Stimulated activated CD4-positive, alpha-beta T cell treated with anti-CD3 and anti-CD28 coated beads, Interleukin-12 subunit alpha, Interleukin-12 subunit beta, amount 100 ng/mL, for 48 hours (primary cell): ENCODE data around the gene EMD.
"Not testable (repeated sequence)": the region's sequence is repeated elsewhere in the genome, so short reads cannot be mapped to it uniquely, and the experiment has no call there.

ENCODE experiments used
- DNase-seq, 3 donors: peaks; one replicate each; pipeline ENCODE4 v3.0.0-alpha.2; 2020; ENCODE audit warnings: low read depth in 2 of 3, low spot score in 1 of 3

EMD gene

GRCh38 chrX:154378799-154379568 lies at the start of gene EMD:
Gene EMD (plus strand): TSS chrX:154379295. CDS start chrX:154379485, 190 bp downstream.
- peak; percentile 83 to 94 (median 92) for DNase-seq

DNA sequence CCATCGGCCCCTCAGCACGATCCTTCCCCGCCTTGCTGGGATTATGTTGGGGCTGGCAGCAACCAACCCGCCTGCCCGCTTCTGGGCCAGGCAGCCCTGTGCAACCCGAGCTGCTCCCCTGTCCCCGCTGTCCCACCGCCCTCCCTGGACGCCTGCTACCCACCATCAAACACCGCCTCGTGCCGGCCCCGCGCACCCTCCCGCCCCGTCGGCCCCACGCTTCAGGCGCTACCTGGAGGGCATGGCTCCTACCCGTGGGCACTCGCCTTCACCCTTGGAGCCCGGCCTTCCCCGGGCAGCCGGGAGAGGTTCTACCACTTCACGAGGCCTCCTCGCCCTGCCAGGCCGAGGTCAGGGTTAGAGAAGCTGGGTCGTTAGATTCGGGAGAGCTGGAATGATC lies 46.5 kb upstream of the EMD start:
- DNase-seq: no peak

DNA sequence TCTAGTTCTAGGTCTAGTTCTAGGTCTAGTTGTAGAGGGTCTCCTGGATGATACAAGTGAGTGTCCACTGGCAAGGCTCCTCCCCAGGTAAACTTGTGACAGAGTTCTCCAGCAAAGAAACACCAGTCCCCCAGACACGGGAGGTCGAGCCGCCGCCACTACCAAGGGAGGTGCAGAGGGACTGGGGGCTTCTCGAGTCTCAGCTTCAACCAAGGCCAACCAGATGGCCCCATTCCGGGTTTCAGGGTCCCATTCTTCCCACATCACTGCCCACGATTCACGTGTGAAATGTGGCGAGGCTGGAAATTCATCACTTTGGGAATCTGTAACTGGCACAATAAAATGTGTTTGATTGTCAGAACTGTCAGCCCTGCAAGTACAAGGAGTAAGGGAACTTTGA lies 46.0 kb upstream of the EMD start:
- DNase-seq: no peak

- DNase-seq: no peak
These were observed 45.2 kb upstream of the EMD start for GRCh38 chrX:154333837-154334271.

DNA sequence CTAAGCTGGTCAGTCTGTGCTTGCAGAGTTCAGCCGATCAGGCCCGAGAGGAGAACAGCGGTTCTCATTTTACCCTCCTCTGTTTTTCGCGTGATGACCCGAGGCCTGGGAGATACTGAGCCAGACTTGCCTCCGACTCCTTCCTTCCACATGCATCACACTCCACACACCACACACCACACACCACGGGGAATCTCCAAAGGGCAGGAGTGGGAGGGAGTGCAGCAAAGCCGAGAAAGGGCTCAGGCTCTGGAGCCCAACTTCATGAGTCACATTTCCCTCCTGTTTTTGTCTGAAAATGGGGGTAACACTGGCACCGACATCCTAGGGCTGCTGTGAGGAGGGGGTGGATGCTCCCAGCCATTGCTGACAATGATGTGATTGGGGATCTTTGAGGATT lies 44.6 kb upstream of the EMD start:
- peak in 2 of 3 donors; percentile 30 to 36 for DNase-seq

DNA sequence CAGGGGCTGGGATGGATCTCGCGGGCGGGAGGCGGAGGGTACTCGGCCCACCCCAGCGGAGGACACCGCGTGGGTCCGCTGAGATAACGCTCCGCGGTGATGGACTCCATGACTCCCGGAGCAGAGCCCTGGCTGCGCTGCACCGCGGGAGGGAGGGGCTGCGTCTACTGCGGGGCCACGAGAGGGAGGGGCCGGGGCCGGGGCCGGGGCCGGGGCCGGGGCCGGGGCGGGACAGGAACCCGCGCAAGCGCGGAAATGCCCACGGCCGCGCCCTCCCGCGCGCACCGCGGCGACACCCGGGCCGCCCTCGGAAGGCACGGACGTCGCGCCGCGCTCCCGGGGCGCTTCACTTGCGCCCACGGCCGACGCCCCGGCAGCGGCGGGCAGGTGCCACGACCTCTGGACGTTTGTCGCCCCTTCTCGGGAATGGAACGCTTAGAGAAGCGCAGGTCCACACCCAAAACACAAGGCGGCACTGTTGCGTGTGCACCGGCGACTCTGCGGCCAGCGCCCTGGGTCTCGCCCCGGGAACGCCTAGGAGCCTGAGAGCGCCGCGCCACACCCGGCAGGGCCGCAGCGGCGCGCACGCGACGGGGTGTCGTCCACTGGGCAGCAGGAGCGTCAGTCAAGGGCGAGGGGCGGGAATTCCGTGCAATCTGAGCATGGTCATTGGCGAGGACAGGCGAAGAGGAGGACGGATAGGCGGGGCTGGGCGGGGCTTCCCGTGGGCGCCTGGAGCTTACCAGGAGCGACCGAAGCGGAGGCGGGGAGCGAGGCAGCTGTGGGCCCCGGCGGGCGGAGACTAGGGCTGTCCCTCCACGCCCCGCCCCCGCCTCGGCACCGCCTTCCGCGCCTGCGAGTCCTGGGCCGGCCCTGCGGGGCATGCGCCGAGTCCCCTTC lies 37.4 kb upstream of the EMD start:
- DNase-seq: not testable (repeated sequence)

DNA sequence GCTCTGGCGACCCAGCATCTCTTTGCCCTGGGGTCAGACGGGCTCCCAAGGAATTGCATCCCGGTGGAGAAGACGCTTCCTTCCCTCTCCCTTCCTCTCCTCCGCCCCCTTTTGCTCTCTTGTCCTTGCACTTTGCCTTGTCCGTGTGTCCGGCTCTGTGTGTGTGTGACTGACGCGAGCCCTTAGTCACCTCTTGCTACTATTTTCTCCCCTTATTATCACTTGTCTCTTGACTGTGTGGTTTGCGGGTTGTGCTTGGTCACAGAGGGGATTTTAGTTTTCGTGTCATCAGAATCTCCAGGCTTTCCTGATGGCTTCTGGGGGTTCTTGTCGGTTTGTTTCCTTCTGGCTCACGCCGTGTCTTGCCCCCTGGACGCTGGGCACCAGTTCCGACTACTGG lies 36.0 kb upstream of the EMD start:
- not testable (repeated sequence) for DNase-seq

DNA sequence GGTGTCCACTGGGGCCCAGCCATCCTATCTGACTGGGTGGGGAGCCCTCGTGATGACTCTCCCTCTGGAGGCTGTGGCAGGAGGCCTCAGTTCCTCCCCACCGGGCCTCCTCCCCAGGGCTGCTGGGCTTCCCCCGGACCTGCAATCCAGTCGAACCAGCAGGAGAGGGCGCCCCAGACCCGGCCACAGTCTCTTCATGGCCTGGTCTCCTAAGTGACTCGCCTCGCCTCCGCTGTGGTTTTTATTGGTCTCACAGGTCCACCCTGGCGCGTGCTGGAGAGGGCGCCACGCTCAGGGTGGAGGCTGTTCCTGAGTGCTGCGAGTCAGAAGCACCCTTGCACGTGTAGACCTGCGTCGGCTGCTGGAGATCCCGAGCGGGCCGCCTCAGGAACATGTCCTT lies 35.5 kb upstream of the EMD start:
- DNase-seq: not testable (repeated sequence)

DNA sequence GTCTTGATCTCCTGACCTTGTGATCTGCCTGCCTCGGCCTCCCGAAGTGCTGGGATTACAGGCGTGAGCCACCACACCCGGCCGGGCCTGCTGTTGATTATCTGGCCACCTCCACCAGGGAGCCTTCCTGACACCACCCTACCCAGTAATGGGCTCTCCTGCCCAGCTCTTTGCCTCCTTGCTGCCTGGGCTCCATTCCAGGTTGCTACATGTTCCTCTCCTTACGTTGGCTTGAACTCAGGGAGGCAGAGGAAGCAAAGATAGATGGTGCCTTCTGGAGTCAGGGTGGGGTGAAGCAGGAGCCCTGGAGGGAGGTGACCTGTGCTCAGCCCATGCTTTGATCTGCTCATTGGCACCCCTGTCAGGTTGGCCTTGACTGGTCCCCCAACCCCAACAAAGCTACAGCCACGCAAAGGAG lies 31.0 kb upstream of the EMD start:
- DNase-seq: no peak

DNA sequence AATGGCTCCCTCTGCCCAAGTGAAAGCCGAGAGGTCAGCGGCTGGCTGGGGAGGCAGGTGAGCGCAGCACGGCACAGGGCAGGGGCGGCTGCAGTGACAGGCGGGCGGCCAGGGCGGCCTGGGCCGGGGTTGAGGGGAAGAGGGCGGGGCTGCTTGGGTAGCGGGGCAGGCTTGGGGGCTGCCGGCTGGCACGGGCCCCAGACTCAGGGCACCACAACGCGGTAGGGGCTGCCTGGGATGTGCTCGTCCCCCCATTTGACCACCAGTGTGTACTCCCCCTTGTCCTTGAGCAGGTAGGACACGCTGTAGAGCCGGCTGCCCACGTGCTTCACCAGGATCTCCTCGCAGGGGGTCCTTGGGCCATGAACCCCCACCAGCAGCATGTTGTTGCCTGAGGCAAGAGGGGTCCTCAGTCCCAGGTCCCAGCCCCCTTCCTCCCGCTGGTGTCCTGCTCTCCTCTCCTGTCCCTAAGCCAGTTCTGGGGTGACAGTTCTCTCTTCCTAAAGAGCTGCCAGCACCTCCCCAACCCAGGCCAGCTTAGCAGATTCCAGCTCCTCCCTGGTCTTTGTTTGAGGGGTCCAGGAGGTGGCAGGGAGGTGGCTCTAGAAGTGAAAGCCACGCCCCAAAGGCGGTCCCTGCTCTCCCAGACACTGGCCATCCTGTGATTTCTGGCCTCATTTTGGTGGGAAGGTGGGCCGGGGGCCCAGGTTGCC lies 30.3 kb upstream of the EMD start:
- DNase-seq: no peak

GRCh38 chrX:154349359-154349935 lies 29.6 kb upstream of the EMD start:
- no peak for DNase-seq

- DNase-seq: no peak
These were observed 29.1 kb upstream of the EMD start for GRCh38 chrX:154349979-154350378.

- no peak for DNase-seq
These were observed 28.5 kb upstream of the EMD start for GRCh38 chrX:154350429-154351182.

DNA sequence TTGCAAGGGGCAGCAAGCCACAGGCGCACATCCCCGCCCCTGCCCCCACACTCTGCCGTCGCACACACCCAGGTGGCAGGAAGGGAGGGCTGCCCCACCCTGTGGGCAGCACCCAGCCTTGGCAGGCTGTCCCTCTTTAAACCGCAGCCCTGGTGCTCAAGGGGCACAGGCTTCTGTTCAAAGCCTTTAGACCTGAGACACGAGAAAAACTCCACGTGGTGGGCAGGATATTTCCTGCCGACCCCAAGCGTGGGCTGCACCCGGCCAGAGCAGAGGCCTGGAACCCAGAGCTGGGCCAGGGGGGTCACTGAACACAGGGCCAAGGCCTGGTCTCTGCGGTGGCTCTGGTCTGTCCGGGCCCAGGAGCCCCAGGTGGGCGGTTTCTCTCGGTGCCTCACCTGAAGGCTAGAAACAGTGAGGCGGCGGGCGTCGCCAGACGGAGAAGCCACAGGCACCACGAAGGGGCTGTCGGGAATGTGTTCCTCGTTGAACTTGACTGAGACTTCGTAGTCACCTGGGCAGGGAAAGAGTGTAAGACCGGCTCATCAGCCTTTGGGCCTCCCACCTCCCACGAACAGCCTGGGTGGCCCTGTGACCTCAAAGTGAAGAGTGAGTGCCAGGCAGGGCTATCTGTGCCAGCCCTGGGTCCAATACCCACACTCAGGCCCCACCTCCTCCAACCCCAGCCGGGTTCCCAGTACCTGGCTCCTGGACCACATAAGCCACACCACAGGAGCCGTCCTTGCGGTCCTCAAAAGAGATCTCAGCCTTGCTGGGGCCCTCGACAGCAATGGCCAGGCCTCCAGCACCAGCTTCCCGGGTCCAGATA lies 27.7 kb upstream of the EMD start:
- no peak for DNase-seq

- DNase-seq: no peak
These were observed 27.1 kb upstream of the EMD start for GRCh38 chrX:154352012-154352401.

DNA sequence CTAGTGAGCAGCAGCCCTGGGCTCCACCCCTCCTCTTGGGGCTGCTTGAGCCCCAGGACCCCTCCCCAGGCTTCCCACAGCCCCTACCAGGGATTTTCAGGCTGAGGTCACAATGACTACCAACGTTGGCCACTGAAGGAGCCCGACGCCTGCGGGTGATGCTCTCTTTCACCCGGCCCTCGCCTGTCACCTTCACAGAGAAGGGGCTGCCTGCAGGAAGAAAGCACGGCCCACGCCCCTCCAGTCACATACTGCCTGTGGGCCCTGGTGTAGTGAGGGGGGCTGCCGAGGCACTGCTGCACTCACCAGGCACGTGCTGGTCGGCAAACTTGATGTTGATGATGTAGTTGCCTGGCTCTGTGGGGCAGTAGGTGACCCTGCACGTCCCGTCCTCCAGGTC lies 26.6 kb upstream of the EMD start:
- DNase-seq: no peak

DNA sequence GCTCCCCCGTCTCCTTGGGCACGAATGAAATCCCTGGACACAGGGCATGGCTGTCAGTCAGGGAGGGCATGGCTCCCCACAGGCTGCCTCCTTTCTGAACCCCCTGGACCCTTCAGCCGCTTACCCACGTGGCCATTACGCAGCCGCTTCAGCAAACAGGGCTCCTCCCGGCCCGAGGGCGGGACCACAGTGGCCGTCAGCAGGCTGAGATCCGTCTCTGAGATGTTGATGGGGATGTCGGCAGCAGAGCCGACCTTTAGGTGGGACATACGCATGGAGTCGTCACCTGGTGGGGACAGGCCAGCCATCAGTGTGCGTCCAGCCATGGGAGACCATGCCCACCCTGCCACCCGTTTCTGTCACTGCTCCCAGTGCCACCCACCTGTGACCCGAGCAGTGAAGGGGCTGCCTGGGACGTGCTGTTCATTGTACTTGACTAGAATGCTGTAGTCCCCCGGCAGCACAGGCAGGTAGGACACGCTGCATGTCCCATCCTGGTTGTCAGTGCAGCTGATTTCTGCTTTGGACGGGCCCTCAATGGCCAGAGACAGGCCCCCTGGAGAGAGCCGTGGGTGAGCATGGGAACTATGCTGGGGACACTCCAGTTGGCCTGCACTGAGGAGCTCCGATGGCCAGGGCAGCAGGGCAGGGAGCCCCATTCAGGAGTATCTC lies 25.8 kb upstream of the EMD start:
- DNase-seq: no peak

GRCh38 chrX:154354013-154354412 lies 25.1 kb upstream of the EMD start:
- DNase-seq: no peak

DNA sequence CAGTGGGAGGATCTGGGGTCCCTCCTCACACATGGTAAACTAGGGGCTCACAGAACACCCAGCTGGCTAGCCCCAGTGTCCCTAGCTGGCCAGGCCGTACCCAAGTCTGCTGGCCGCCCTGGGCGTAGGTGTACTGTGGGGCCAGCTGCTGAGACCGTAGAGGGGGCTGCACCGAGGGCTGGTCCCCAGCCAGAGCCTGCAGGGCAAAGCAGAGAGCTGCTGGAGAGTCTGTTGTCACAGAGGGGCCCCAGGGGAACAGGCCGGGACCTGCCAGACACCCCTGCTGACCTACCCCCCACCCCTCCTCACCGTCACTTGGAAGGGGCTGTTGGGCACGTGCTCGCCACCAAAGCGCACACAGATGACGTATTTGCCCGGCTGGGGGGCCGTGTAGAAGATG lies 24.6 kb upstream of the EMD start:
- DNase-seq: no peak
